Left cardiac atrium (tissue), 4 donors: Measurements from ENCODE around the gene ADAM15. TPM values are rescaled to one million over a fixed set of nuclear protein-coding genes. Genes with fewer than 3 reads are reported as not detected.
A peak's percentile ranks its signal among the peaks of the same experiment; 100 is the strongest.

ENCODE experiments used
- ATAC-seq, 2 donors: fragments of 200-7000 bp; cut with Tn5 transposase; one replicate each; pipeline ENCODE4 v1.9.1; 2020; ENCODE audit warnings: mild to moderate bottlenecking in 2 of 2, moderate library complexity in 2 of 2
- DNase-seq: peaks from one replicate; pipeline ENCODE4 v3.0.0-alpha.2; 2020
- intact Hi-C, 2 donors: fragments of 100-400 bp; cut with DNase I; formaldehyde crosslinking; loops; one replicate each; pipeline versions ENCODE4 v1.14.1 to v1.15.1; 2022 to 2023
- total RNA-seq, 2 donors: library from RNA; stranded (reverse); fragmentation: NEBNext Ultra II Directional; extraction: Animal tissue kit (Norgen Biotek cat#: 25700); gene quantifications; one replicate each; pipeline ENCODE4 v1.2.1, GENCODE V29; 2021
- donor health status: DM: no; HTN: yes; CAD: no.
- donor health status: DM: no; HTN: yes; CAD: no; lungs with severe emphysema.
- donor health status: DM: yes; HTN: yes; CAD: no.
- donor health status: Dilated cardiomyopathy.

Gene ADAM15
- total RNA-seq, 2 donors from 2014 or later = 108 to 142 TPM

- ATAC-seq (no peak), DNase-seq (no peak)
- intact Hi-C loops = loop anchor here in 1 of 2 donors (5.0 kb wide), 1 partner anchor 48 kb away; the partner anchor contains the start of gene PYGO2
These were observed 40.8 kb upstream of the ADAM15 start for GRCh38 chr1:155010211-155010918.

GRCh38 chr1:155011004-155011416, 40.1 kb upstream of the ADAM15 start:
- ATAC-seq (no peak), DNase-seq (no peak)
- intact Hi-C loops = loop anchor here in 1 of 2 donors (5.0 kb wide), 1 partner anchor 49 kb away; the partner anchor contains the start of gene PYGO2

- no peak for ATAC-seq
- intact Hi-C loops = loop anchor here in 1 of 2 donors (5.0 kb wide), 1 partner anchor 49 kb away; the partner anchor contains the start of gene PYGO2
- no peak for DNase-seq
These were observed 39.6 kb upstream of the ADAM15 start for GRCh38 chr1:155011437-155012025.

- ATAC-seq (peak; percentile 42 to 57), DNase-seq (peak; percentile 80)
- intact Hi-C loops = loop anchor here in 1 of 2 donors (5.0 kb wide), 1 partner anchor 50 kb away; the partner anchor contains the start of gene PYGO2
These were observed 39.0 kb upstream of the ADAM15 start for GRCh38 chr1:155012026-155012546.

GRCh38 chr1:155012776-155013602, 38.1 kb upstream of the ADAM15 start:
- intact Hi-C loops = loop anchor here in 1 of 2 donors (5.0 kb wide), 1 partner anchor 51 kb away; the partner anchor contains the start of gene PYGO2
- no peak for ATAC-seq

GRCh38 chr1:155013632-155014031, 37.5 kb upstream of the ADAM15 start:
- DNase-seq (no peak), ATAC-seq (no peak)
- intact Hi-C loops = loop anchor here in 1 of 2 donors (5.0 kb wide), 1 partner anchor 51 kb away; the partner anchor contains the start of gene PYGO2

More at GRCh38 chr1:155012776-155013602, 38.1 kb upstream of the ADAM15 start:
- no peak for DNase-seq

GRCh38 chr1:155014709-155015508, 36.2 kb upstream of the ADAM15 start:
- DNase-seq = no peak
- intact Hi-C loops = loop anchor here in 1 of 2 donors (5.0 kb wide), 1 partner anchor 53 kb away; the partner anchor contains the start of gene PYGO2
- ATAC-seq = no peak

- ATAC-seq = no peak
- DNase-seq = no peak
- intact Hi-C loops = no loop called here
These were observed 35.4 kb upstream of the ADAM15 start for GRCh38 chr1:155015527-155016230.

- ATAC-seq (no peak), DNase-seq (peak; percentile 34)
- intact Hi-C loops = no loop called here
These were observed 34.8 kb upstream of the ADAM15 start for GRCh38 chr1:155016231-155016831.

GRCh38 chr1:155017041-155017945, 33.8 kb upstream of the ADAM15 start:
- intact Hi-C loops = no loop called here
- ATAC-seq = peak; percentile 90 to 96

GRCh38 chr1:155017946-155018316, 33.2 kb upstream of the ADAM15 start:
- DNase-seq (no peak), ATAC-seq (peak in 1 of 2 donors; percentile 0)
- intact Hi-C loops = no loop called here

More at GRCh38 chr1:155017041-155017945, 33.8 kb upstream of the ADAM15 start:
- DNase-seq = peak; percentile 91

GRCh38 chr1:155018617-155019348, 32.3 kb upstream of the ADAM15 start:
- DNase-seq (no peak), ATAC-seq (no peak)
- intact Hi-C loops = no loop called here

- DNase-seq (no peak), ATAC-seq (no peak)
- intact Hi-C loops = no loop called here
These were observed 31.5 kb upstream of the ADAM15 start for GRCh38 chr1:155019377-155020245.

GRCh38 chr1:155022136-155022926, 28.8 kb upstream of the ADAM15 start:
- DNase-seq (no peak), ATAC-seq (peak in 1 of 2 donors; percentile 46)
- intact Hi-C loops = no loop called here
